Measurements from ENCODE around the gene USH2A.

The USH2A gene, protein sequence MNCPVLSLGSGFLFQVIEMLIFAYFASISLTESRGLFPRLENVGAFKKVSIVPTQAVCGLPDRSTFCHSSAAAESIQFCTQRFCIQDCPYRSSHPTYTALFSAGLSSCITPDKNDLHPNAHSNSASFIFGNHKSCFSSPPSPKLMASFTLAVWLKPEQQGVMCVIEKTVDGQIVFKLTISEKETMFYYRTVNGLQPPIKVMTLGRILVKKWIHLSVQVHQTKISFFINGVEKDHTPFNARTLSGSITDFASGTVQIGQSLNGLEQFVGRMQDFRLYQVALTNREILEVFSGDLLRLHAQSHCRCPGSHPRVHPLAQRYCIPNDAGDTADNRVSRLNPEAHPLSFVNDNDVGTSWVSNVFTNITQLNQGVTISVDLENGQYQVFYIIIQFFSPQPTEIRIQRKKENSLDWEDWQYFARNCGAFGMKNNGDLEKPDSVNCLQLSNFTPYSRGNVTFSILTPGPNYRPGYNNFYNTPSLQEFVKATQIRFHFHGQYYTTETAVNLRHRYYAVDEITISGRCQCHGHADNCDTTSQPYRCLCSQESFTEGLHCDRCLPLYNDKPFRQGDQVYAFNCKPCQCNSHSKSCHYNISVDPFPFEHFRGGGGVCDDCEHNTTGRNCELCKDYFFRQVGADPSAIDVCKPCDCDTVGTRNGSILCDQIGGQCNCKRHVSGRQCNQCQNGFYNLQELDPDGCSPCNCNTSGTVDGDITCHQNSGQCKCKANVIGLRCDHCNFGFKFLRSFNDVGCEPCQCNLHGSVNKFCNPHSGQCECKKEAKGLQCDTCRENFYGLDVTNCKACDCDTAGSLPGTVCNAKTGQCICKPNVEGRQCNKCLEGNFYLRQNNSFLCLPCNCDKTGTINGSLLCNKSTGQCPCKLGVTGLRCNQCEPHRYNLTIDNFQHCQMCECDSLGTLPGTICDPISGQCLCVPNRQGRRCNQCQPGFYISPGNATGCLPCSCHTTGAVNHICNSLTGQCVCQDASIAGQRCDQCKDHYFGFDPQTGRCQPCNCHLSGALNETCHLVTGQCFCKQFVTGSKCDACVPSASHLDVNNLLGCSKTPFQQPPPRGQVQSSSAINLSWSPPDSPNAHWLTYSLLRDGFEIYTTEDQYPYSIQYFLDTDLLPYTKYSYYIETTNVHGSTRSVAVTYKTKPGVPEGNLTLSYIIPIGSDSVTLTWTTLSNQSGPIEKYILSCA (N-terminal part only)

DNA sequence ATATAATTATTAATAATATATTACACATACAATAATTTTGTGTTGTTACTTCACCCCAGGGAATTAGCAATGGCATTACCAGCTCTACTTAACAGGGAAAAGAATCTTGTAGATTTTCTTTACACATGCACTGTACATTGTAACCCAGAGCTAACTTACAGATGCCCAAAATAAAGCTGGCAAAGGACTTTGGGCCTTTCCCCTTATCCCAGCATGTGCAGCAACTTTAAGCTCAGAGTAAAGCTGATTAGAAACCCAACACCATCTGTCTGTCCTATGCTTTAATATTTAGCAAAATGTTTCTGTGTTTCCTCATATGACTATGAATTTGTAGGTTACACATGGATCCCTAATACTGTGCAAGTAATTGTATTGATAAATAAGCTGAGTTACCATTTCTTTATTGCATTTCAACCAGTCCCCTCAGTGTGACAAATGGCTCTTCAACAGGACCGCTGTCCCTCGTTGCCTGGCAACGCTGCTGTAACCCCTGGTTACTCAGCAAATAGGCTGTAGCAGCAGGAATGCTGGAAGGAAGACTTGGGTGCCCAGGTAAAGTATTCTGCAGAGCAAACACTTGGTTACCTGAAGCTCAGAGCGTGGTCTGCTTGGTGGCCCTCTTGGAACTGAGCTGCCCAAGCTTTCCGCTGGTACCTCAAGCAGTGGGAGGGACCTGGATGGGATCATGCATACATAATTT, at the start of gene USH2A:
Gene USH2A, minus strand, starts transcription at position 628 of the 700 bp plus-strand sequence. CDS start 1,112 bp downstream, outside the sequence.
- Histone ChIP-seq H3K4me3 (ENCODE audit: low read length) (no peak within 1 kb of the TSS), H3K27me3 (ENCODE audit: insufficient read depth, low read length) (no peaks in the 10 kb centered on the region), H3K36me3 (ENCODE audit: insufficient read depth, low read depth, low read length) (no peaks in the 10 kb centered on the region), H3K4me1 (ENCODE audit: insufficient read depth, low read length) (no peaks in the 10 kb centered on the region), H3K9ac (ENCODE audit: low read depth, low read length) (no peak within 1 kb of the TSS), H3K9me3 (ENCODE audit: insufficient read depth, low read depth, low read length) (no peaks in the 10 kb centered on the region), H3K27ac (ENCODE audit: low read length) (no peak within 1 kb of the TSS)

DNA sequence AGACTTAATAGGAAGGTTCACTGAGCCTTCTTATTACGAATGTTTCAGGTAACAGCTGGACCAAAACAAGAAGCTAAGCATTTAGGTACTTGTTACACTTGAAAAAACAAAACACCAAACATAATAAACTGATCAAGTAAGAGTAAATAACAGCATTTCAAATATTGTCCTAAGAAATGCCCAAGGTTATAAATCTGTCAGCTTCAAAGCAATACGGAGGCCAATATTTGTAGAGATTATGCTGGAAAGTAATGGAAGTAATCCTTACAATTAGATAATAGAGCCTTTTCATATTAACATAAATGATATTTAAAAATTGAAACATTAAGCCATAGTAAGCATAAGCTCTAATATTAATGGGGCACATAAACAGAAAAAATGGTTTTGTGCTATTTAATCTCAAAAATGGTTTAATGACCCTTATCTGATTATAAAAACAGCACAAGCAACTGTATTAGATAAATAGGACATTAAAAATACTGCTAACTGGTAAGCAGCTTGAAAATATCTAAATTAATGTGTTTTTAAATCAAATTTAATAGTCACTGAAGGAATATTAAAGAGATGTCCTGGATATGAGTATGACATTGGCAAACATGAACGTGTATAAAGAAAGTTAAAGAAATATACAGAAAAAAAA, 43.0 kb upstream of the USH2A start:
- Histone ChIP-seq H3K27ac (ENCODE audit: low read length) (no peak overlapping the region), H3K36me3 (ENCODE audit: insufficient read depth, low read depth, low read length) (no peaks in the 10 kb centered on the region), H3K27me3 (ENCODE audit: insufficient read depth, low read length) (no peaks in the 10 kb centered on the region), H3K9ac (ENCODE audit: low read depth, low read length) (no peak overlapping the region), H3K4me3 (ENCODE audit: low read length) (no peak overlapping the region), H3K9me3 (ENCODE audit: insufficient read depth, low read depth, low read length) (no peaks in the 10 kb centered on the region), H3K4me1 (ENCODE audit: insufficient read depth, low read length) (no peaks in the 10 kb centered on the region; the same call in 1 of the 2 replicates)

DNA sequence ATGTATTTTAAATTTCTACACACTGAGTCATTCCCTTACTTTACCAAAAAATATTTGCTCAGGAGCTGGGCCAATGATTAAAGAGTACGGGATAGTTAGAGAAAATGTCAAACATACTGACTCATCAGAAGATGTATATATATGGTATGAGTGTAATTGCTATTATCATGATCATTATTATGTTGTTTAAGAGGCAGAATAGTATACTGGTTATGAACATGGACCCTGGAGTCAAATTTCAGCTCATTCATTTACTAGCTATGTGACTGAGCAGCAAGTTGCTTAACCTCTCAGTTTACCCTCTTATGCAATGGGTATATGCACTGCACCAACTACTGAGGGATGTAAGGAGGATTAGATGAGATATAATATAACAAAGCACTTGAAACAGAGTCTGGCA, 41.2 kb upstream of the USH2A start:
- no peak overlapping the region for H3K9ac ChIP-seq (ENCODE audit: low read depth, low read length)
- no peaks in the 10 kb centered on the region; the same call in 1 of the 2 replicates for H3K4me1 ChIP-seq (ENCODE audit: insufficient read depth, low read length)
- H3K36me3 ChIP-seq (ENCODE audit: insufficient read depth, low read depth, low read length): no peaks in the 10 kb centered on the region
- H3K4me3 ChIP-seq (ENCODE audit: low read length): no peak overlapping the region
- no peaks in the 10 kb centered on the region for H3K9me3 ChIP-seq (ENCODE audit: insufficient read depth, low read depth, low read length)
- H3K27ac ChIP-seq (ENCODE audit: low read length): no peak overlapping the region
- H3K27me3 ChIP-seq (ENCODE audit: insufficient read depth, low read length): no peaks in the 10 kb centered on the region

DNA sequence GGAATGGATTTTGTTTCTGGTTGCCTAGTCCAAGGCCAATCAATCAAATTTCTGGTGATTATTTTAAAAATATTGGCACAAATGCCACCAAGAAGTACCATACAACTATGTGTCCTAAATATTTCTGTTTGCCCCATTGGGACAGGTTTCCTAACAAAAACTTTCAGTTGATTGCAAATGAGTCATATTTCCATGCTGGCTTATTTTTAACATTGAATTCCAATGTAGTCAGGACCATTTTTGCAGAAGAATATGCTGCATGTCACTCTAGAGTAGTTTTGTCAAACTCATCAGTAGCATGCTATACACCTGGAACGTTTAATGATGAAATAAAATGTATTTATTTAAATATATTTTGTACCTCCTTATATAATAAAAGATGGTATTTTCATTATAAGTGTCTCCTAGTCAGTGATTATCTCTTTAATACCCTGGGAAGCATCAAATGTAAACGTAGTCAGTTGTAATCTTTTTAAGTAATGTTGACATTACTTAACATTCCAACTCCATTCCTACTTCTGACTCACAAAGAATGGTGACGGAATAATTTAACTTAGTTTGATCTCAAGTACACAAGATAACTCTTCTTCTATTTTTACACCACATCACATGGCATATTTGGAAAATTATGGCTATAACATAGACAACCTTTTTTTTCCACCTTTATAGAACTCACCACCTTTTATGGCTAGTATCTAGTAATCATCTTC, 39.0 kb upstream of the USH2A start:
- Histone ChIP-seq H3K27me3 (ENCODE audit: insufficient read depth, low read length) (no peaks in the 10 kb centered on the region), H3K9ac (ENCODE audit: low read depth, low read length) (no peak overlapping the region), H3K27ac (ENCODE audit: low read length) (no peak overlapping the region), H3K4me1 (ENCODE audit: insufficient read depth, low read length) (no peaks in the 10 kb centered on the region; the same call in 1 of the 2 replicates), H3K36me3 (ENCODE audit: insufficient read depth, low read depth, low read length) (no peaks in the 10 kb centered on the region), H3K9me3 (ENCODE audit: insufficient read depth, low read depth, low read length) (no peaks in the 10 kb centered on the region), H3K4me3 (ENCODE audit: low read length) (no peak overlapping the region)

DNA sequence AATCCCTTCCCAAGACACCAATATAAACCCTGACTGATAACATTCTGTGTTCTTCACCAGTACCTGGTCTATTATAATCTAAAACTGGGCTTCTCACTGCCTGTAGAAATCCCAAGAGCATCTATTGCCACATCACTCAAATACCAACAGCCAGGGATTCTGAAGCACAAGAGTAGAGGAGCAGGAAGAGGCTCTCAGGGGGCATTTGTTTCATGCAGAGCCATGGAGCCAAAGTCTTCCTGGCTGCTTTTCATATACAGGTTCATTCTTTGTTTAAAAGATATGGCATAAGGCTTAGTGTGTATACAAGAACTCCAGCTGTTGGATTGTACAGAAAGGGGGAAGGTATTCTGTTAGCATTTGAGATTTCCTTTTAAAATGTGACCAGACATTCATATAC, 38.2 kb upstream of the USH2A start:
- no peak overlapping the region for H3K27ac ChIP-seq (ENCODE audit: low read length)
- H3K4me1 ChIP-seq (ENCODE audit: insufficient read depth, low read length): no peaks in the 10 kb centered on the region; the same call in 1 of the 2 replicates
- H3K4me3 ChIP-seq (ENCODE audit: low read length): no peak overlapping the region
- no peak overlapping the region for H3K9ac ChIP-seq (ENCODE audit: low read depth, low read length)
- H3K9me3 ChIP-seq (ENCODE audit: insufficient read depth, low read depth, low read length): no peaks in the 10 kb centered on the region
- H3K36me3 ChIP-seq (ENCODE audit: insufficient read depth, low read depth, low read length): no peaks in the 10 kb centered on the region
- no peaks in the 10 kb centered on the region for H3K27me3 ChIP-seq (ENCODE audit: insufficient read depth, low read length)

DNA sequence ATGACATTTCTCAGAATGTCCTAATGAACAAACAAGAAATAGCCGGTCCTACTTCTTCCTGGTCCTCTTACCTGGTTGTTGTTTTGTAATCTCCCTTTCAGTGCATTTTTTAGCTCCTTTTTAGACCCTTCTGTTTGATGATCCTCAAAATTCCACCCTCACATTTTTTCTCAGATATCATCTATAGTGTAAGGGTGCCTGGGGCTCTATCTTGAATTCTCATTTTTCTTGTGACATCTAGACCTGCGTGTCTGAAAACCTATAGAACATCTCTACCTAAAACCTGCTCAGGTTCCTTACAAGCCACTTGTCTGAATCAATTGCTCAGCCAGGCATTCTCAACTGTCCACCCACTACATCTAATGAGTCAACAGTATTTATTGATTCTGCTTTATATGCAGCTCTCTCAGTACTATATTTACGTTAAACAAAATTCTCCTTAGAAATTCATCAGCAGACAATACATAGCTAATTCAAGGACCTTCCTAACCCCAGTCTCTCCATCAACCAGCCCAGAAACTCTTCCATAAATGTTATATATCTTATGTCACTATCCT, 36.5 kb upstream of the USH2A start:
- Histone ChIP-seq H3K27ac (ENCODE audit: low read length) (no peak overlapping the region), H3K9me3 (ENCODE audit: insufficient read depth, low read depth, low read length) (no peaks in the 10 kb centered on the region), H3K4me3 (ENCODE audit: low read length) (no peak overlapping the region), H3K4me1 (ENCODE audit: insufficient read depth, low read length) (no peaks in the 10 kb centered on the region; the same call in 1 of the 2 replicates), H3K27me3 (ENCODE audit: insufficient read depth, low read length) (no peaks in the 10 kb centered on the region), H3K36me3 (ENCODE audit: insufficient read depth, low read depth, low read length) (no peaks in the 10 kb centered on the region), H3K9ac (ENCODE audit: low read depth, low read length) (no peak overlapping the region)

DNA sequence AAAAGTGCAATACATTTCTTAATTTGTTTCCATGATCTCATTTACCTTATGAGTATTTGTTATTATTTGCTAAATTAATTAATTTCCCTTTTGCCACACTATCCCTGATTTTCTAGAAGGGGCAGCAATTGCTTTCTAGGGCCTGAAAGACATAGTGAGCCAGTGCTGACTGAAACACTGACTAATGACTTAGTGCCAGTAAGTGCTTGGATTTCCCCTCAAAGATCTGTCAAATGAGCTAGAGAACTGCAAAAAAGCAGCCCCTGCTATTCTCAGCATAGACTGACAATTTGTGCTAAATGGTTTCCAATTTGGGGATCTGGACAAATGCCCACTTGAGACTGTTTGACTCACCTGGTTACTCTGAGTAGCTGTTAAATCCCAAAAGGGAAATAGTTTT, 35.6 kb upstream of the USH2A start:
- Histone ChIP-seq H3K4me1 (ENCODE audit: insufficient read depth, low read length) (no peaks in the 10 kb centered on the region; the same call in 1 of the 2 replicates), H3K27ac (ENCODE audit: low read length) (no peak overlapping the region), H3K36me3 (ENCODE audit: insufficient read depth, low read depth, low read length) (no peaks in the 10 kb centered on the region), H3K9me3 (ENCODE audit: insufficient read depth, low read depth, low read length) (no peaks in the 10 kb centered on the region), H3K9ac (ENCODE audit: low read depth, low read length) (no peak overlapping the region), H3K4me3 (ENCODE audit: low read length) (no peak overlapping the region), H3K27me3 (ENCODE audit: insufficient read depth, low read length) (no peaks in the 10 kb centered on the region)

DNA sequence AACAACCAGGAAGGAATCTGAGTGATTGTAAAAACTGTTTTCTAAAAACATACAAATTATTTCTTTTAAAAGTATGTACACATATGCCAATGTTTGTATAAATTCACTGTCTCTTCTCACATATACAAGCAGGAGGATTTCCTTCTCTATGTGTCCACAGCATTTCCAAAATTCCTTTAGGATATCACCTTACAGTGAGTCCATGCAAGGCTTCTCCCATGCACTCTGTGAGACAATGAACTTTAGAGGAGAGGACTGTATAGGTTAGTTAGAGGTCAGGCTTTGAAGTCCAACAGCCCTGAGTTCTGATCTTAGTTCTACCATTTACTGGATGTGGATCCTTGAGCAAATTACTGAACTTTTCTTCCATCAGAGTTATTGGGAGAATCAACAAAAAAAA, 34.1 kb upstream of the USH2A start:
- Histone ChIP-seq H3K9me3 (ENCODE audit: insufficient read depth, low read depth, low read length) (no peaks in the 10 kb centered on the region), H3K36me3 (ENCODE audit: insufficient read depth, low read depth, low read length) (no peaks in the 10 kb centered on the region)

DNA sequence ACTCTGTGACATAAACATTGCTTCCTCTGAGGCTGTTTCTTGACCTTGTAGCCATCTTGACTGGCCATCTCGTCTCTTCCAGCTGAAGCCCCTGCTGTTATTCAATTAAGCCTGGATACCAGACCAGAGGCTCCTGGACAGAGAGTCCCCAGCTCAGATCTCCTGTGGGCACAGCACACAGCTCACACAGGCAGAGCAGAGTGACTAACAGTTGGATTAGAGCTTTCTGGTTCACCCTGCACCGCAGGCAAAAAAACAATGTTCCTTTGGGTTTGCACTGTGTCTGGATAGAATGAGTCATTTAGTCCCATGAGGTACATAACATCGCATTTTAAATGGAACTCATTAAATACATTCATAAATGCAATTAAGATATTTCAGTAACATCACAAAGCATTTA, 33.4 kb upstream of the USH2A start:
- Histone ChIP-seq H3K4me3 (ENCODE audit: low read length) (no peak overlapping the region), H3K4me1 (ENCODE audit: insufficient read depth, low read length) (no peaks in the 10 kb centered on the region; the same call in 1 of the 2 replicates), H3K9me3 (ENCODE audit: insufficient read depth, low read depth, low read length) (no peaks in the 10 kb centered on the region), H3K36me3 (ENCODE audit: insufficient read depth, low read depth, low read length) (no peaks in the 10 kb centered on the region), H3K27ac (ENCODE audit: low read length) (no peak overlapping the region), H3K27me3 (ENCODE audit: insufficient read depth, low read length) (no peaks in the 10 kb centered on the region), H3K9ac (ENCODE audit: low read depth, low read length) (no peak overlapping the region)

More for the DNA sequence above, 34.1 kb upstream of the USH2A start:
- Histone ChIP-seq H3K27me3 (ENCODE audit: insufficient read depth, low read length) (no peaks in the 10 kb centered on the region), H3K27ac (ENCODE audit: low read length) (no peak overlapping the region), H3K9ac (ENCODE audit: low read depth, low read length) (no peak overlapping the region), H3K4me1 (ENCODE audit: insufficient read depth, low read length) (no peaks in the 10 kb centered on the region; the same call in 1 of the 2 replicates), H3K4me3 (ENCODE audit: low read length) (no peak overlapping the region)

DNA sequence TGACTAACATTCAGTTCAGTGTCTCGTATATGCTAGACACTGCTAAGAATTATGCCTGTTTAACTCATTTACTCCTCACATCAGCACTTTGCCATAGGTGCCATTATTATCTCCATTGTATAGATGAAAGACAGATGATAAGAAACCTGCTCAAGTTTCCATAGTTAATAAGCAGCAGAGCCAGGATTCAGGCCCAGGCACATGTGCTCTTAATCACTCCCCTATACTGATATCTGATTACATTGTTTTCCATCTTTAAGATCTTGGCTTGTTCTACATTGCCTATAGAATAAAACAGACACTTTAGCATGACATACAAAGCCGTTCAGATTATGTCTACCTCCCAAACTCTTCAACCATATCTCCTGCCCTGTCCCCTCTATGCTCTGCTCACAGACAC, 30.5 kb upstream of the USH2A start:
- no peaks in the 10 kb centered on the region; the same call in 1 of the 2 replicates for H3K4me1 ChIP-seq (ENCODE audit: insufficient read depth, low read length)
- H3K4me3 ChIP-seq (ENCODE audit: low read length): no peak overlapping the region
- no peak overlapping the region for H3K27ac ChIP-seq (ENCODE audit: low read length)
- no peaks in the 10 kb centered on the region for H3K9me3 ChIP-seq (ENCODE audit: insufficient read depth, low read depth, low read length)
- H3K9ac ChIP-seq (ENCODE audit: low read depth, low read length): no peak overlapping the region
- no peaks in the 10 kb centered on the region for H3K36me3 ChIP-seq (ENCODE audit: insufficient read depth, low read depth, low read length)
- no peaks in the 10 kb centered on the region for H3K27me3 ChIP-seq (ENCODE audit: insufficient read depth, low read length)
